Measurements from ENCODE around the gene CIB4.

CIB4 gene

DNA sequence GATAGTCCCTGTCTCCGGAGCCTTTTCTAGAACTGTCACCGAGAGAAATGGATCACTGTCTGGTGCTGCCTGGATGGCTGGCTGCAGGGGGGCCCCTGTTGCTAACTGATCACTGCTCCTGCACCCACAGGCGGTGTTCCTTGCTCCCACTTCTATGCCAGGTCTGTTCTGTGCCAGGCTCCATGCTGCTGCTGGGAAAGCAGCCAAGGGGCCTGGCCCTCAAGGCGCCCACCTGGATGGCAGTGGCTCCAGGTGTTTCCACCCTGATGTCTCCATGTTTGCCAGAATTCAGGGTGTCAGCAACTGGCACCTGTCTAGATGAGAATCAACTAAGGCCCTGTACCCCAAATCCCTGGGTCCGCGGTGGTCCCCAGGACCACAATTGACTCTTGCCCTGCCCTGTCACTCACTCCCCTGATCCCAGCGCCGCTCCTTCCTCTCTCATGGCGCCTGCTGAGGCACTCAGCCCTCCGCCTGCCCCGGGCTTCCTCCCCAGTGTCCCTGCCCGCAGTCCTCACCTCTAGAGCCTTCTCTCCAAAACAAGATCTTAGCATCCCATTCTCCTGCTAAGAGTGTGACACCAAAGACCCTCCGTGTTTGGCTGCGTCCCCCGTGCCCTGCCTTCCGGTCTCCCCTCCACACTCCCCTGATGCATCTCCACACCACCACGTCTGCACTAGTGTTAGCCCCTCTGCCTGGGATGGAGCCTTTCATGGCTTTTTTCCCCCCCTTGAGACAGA, 90.7 kb downstream of the CIB4 start:
- no peak for DNase-seq (ENCODE audit: low read depth in 2 of 2)

DNA sequence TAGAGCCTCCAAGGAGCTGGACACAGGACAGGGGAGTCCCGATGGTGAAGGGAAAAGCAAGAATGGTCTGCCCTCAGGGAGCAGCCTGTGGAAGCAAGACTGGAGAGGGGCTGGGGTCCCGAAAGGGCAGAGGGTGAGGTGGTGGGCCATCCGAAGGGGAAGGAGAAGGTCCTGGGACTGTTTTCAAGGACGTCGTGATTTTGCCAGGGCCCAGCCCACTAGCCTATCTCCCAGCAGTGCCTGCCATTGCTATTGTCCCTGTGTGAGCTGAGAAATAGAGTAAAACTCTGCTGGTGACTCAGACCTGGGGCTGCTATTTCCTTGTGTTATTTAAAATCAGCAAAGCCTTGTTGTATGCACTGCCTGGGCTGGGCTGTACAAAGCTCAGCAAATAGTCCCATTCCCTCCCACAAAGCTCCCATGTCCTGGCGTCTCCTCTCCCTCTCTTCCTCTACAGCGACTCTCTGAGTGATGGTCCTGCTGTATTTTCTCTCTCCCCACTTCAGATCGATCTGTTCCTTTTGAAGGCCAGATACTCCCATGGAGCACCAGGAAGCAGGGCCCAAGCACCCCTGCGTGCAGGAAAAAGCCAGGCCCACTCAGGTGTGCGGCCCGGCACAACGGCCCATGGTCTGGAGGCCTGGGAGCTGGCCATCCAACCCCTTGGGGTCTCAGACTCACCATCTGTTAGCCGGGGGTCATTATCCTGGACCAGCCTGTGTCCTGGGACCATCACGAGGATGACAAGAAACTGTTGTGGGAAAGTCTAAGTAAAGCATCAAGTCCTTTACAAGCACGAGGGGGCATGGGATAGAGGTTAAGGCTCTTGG, 98.3 kb downstream of the CIB4 start:
- no peak for DNase-seq (ENCODE audit: low read depth in 2 of 2)

DNA sequence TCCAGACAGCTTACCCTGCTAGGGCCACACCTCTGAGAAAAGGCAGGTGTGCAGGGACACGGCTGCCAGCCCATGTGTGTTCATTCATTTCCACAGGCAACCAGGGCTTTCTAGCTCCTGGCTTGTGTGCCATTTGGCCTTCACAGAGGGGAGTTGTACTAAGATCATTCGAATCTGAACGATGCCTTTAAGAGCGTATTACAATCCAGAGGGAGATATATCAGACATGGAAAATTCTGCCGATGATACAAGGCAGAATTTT, 99.0 kb downstream of the CIB4 start:
- DNase-seq (ENCODE audit: low read depth in 2 of 2), result no peak

DNA sequence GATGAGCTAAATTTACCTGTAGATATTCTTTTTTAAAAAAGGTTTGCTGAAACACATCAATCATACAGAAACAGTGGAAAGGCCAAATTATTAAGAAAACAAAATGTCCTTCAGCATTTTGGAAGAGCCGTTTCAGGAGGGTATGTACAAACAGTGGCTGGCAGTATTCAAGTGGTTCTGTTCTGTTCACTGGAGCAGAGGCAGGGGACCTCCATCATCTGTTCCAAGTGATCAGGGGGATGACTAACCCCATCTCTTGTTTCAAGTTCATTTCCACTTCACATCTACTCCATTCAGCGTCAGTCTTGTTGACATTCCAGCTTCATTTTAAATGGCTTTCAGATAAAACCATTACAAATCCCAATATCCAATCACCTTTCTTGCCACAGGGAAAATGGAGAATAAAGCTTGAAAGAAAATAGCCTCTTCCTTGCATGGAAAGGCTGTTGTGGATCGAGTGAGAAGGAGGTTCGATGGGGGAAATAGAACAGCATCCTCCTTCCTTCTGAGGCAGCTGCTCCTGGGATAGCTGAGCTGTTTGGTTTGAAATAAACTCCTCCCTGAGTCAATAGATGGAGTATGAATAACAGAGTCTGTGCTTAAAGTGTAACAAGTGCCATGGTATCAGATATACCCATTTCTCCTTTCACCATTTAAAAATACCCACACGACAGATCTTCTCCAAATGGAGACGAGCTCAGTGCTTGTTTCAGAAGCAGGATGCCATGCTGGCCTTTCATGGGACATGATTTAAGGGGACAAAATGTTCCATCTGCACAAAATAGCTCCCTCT, 99.6 kb downstream of the CIB4 start:
- DNase-seq (ENCODE audit: low read depth in 2 of 2), result no peak

DNA sequence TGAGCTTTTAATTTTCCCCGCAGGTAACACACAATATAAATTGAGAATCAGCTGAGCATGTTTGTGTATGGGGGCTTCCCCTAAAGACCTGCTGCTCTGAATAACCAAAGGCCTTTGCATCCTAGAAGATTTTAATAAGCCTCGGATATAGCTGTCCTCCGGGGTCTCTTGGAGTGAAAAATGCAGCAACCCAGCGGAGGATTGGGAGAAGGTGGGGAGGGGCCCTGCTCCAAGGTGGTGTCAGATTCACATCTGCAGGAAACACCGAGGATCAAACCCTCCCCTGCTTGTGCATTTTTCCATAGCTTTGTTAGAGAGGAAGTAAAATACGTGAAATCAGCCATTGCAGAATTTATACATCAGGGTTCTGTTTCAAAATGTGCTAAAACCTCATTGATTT, 100.2 kb downstream of the CIB4 start:
- DNase-seq (ENCODE audit: low read depth in 2 of 2), result no peak

DNA sequence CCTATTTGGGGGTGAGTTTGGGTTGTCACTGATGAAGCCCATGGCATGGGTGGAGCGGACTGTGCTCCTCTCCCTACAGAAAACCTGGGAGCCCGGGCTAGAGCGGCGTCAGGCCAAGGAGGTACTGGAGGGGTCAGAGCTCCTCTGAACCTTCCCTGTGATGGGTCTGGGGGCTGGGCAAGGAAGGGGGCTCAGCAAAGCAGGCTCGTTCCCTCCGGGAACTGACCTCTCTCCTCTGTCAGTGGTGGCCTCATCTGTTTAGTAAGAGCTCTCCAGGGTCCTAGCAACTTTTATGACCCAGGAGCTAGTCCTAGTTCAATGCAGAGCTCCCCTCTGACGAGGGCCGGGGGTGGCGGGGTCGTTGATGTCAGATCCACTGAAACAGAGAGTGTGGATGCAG, 100.9 kb downstream of the CIB4 start:
- no peak for DNase-seq (ENCODE audit: low read depth in 2 of 2)

DNA sequence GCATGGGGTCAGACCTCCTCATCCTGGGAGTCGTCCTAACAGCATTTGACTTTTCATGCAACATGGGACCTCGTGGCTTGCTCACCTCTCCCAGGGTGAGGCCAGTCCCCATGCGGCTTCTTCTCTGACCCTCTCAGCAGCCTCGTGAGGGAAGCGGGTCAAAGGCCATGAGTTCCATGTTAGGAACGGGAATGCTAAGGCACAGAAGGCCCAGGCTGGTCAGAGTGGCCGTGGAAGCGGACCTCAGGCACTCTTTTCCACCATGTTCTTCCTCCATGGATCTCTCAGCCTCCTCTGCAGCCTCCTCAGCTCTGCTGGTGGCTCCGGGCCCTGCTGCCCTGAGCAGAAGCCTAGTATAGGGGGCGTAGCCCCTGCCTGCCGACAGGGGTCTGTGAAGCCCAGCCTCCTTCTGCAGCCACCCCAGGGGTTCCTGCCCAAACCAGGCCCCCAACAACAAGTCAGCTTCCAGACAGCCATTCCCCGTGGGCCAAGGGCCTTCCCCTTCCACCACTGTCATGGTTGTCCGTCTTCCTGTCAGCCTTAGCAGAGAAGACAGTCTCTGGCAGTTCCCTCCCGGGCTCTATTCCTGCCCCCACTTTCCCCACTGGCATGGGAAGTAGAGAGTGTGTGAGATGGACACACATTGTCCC, 103.2 kb downstream of the CIB4 start:
- DNase-seq (ENCODE audit: low read depth in 2 of 2), result no peak

DNA sequence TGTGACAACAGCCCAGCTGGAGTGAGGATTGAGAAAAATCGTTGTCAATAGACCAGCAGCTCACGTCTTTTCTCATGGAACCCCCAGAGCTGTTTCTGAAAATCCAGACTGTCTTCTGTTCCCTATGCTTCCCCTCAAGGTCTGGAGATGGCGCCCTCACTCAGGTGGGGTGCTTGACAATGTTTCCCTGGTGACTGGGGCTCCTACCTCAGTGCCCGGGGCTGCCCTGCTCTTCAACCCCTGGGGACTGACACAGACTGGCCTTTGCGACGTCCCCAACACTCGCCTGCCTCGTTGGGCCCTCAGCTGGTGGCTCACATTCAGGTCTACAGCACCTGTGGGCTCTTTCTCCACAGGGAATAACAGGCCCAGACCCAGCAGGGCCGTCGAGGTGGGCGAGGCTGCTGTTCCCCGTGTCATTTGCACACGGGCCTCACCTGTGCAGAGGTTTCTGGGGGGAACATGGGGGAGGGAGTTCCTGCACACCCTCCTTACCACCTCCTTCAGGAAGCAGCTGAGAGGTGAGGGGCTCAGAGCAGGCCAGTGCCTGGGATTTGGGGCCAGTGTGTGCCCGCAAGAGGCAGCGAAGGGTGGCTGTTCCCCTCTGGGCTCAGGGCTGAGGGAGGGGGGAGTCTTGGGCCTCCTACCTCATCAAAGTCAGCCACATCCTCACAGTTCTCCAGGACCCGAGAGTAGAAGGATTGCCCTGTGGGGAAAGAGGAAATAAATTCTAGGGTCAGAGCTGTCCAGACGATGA, 103.9 kb downstream of the CIB4 start:
- DNase-seq (ENCODE audit: low read depth in 2 of 2), result no peak

DNA sequence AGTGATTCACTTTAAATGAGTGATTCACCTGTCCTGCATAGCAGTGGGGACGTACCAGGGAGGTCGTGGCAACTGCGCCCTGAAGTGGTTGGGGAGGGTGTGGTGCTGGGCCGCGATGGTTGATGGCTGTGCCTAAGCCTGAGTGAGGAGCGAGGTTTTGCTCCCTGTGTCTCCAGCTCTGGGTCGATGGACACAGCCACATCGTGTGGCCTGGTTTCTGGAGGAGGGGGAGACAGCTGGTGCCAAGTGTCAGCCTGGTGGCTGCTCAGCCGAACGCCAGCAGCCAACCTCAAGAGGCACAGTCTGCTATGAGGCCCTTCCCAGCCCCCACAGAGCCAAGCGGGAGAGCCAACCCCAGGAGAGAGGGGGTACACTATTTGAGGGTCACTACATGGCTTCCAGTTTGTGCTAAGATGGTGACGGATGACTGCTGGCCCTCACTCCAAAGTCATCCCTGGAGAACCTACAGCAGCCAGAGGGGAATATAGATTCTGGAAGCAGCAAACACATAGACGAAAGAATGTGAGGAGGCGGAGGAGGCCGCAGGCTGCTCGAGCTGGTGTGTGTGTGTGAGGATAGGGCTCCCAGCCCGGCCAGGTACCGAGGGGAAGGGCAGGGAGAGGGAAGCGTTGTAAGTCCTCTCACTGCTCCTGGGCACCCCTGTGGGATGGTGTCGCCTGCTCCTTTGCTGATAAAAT, 104.6 kb downstream of the CIB4 start:
- no peak for DNase-seq (ENCODE audit: low read depth in 2 of 2)

DNA sequence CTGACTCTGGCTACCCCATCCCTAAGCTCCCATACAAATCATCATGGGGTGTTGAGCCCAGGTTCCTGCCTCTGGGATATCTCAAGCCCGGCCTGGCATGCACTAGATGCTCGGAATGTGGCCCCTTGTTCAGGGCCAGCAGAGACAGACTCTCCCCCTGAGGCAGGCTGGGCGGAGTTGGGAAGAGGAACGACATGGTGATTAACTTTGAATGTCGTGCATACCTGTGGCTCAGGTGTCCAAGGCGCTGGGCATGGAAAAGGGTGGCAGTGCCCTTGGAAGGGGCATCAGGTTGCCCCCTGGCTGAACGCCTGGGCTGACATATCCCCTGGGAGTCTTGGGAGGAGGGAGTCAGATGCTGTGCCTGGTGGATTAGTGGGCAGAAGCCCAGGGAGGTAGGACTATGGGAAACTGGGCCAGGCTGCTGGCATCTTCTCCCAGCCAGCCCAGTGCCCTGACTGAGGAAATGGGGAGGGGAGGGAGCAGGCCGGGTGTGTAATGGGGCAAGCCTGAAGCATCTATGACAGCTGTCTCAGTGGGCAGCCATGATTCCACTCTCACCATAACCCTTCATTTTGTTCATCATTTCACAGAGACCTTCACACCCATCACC, 105.4 kb downstream of the CIB4 start:
- no peak for DNase-seq (ENCODE audit: low read depth in 2 of 2)

DNA sequence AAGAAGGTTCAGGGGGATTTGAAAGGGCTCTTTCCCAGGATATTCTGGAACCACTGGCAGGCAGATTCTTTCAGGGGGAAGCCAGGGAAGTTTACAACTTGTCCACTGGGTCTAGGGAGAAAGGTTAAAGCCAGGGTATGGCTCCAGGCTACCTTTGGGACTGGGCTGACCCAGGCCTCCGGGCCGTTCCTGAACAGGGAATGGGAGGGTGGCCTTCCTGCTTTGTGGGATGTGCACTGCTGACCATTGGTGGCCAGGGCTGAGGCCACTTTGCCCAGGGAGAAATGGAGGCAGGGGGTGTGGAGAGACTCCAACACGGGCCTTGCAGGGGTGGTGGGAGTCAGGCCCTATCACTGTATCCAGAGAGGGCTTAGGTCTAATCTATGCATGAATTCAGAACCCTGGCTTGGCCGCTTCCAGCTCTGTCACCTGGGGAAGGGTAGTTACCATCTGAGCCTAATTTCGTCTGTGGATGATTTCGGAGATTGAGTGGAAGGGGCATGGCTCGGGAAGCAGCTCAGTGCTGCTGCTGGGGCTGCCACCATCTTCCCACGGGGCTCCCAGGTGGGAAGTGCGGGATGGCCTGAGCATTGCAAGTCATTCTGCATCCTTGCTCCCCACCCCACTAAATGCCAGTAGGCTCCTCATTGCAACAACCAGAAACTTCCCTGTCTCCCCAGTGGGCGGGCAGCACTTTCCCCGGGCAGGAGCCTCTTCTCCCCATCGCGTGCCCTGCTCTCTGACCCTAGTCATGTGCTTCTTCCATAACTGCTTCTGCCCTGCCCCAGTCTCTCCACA, 106.1 kb downstream of the CIB4 start:
- no peak for DNase-seq (ENCODE audit: low read depth in 2 of 2)

DNA sequence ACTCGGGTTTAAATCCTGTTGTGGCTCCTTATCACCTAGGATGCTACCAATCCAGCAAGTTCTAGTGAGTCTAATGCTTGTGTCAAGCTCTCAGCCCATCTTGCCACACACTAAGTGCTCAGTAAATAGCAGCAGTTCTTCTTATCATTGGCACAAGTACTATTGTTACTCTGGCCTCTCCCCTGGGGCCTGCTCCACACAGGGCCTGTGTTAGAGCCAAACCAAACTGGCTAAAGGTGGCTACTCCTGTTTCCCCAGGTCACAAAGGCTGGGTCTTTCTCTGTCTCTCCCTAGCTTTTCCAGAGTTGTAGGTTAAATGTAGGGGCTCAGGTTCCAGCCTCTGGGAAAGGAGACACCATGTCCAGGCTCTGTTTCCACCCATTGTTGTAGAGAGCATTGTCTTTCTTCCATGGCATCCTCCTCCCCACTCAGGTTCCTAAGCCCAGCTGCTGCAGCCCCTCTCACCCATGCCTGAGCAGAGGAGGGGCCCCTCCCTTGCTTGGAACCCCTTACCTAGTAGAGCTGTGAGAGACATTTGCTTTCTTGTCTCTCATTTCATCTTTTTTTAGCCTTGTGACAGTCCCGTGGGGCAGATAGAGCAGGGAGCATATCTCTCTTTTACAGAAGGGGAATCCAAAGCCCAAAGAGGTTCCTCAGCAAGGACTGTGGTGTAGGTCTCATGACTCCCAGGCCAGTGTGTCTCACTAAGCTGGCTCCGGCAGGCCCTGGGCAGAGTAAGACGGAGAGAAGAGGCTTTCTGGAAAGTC, 106.9 kb downstream of the CIB4 start:
- no peak for DNase-seq (ENCODE audit: low read depth in 2 of 2)

DNA sequence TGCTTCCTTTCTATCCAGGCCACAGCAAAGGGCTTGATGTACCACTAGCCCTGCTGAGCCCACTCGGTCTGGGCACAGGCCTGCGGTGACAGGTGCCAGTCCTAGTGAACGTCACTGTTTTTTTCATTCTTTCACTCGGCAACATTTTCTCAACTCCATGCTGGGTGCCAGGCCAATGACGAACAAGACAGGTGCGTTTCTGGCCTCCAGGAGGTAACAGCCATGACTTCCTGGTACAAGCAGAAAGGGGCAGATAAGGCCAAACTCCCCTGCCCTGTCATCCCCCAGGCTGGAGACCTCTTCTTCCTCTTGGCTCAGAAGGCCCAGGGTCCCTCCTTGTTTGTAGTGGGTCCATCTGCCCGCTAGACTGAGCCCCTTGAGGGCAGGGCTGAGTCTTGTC, 107.5 kb downstream of the CIB4 start:
- DNase-seq (ENCODE audit: low read depth in 2 of 2), result no peak

DNA sequence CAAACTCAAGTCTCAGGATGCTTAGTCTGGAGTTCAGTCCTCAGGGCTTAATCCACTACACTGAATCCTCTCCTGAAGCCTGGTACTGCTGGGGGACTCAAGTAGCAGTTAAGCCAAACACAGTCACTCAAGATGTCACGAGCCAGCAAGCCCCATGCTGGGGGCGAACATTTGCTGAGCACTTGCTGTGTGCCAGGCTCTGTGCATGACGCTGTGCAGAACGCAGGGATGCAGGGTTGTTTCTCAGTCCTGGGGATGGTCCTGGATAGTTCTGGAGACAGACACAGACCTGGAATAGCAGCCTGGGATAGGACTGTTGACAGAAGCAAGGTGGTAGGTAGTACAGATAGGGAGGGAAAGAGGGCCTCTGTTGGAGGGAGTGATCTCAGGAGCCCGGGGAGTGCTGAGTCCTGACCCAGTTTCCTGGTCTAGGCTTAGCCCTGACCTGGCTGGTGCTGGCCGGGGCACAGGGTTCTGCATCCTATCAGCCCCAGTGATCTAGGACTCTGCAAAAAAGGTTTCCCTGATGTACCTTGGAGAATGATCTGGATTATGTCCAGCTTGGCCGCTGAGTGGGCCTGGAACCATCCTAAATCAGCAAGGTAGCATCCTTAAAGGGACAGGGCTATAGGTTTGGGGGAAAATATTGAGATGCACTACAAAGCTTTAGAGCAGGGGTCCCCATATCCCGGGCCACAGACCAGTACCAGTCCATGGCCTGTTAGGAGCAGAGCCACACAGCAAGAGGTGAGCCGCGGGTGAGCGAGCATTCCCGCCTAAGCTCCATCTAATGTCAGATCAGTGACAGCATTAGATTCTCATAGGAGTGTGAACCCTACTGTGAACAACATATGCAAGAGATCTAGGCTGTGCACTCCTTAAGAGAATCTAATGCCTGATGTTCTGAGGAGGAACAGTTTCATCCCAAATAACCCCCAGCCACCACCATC, 108.6 kb downstream of the CIB4 start:
- DNase-seq (ENCODE audit: low read depth in 2 of 2), result no peak

All from stimulated activated CD4-positive, alpha-beta T cell treated with anti-CD3 and anti-CD28 coated beads, Interleukin-1b, Interleukin-23, amount 100 ng/mL, for 4 hours (primary cell).